Esophagus mucosa (tissue), 1 donor: ENCODE data around the gene NMNAT3. TPM values are rescaled to one million over a fixed set of nuclear protein-coding genes. Genes with fewer than 3 reads are reported as not detected.

Experiments used
- ATAC-seq: fragments of 200-7000 bp; cut with Tn5 transposase; one replicate; pipeline ENCODE4 v1.9.1; 2020
- total RNA-seq: library from RNA; stranded (reverse); gene quantifications from one replicate; pipeline ENCODE4 v1.2.4, GENCODE V29; 2023
- donor health status: DM: yes; HTN: yes; CAD: no.

Gene NMNAT3
- total RNA-seq, 1 donor from 2014 or later, result 5.4 TPM

GRCh38 chr3:139674571-139675260 is 3.1 kb downstream of the NMNAT3 start:
- ATAC-seq, result peak; percentile 16

GRCh38 chr3:139672884-139673283 is 4.9 kb downstream of the NMNAT3 start:
- no peak for ATAC-seq

GRCh38 chr3:139671863-139672646 is 5.7 kb downstream of the NMNAT3 start:
- ATAC-seq, result no peak

GRCh38 chr3:139671107-139671506 is 6.7 kb downstream of the NMNAT3 start:
- ATAC-seq, result no peak

GRCh38 chr3:139670196-139670595 is 7.6 kb downstream of the NMNAT3 start:
- no peak for ATAC-seq

GRCh38 chr3:139668332-139668731 is 9.4 kb downstream of the NMNAT3 start:
- no peak for ATAC-seq

- peak; percentile 66 for ATAC-seq
Measured at GRCh38 chr3:139664958-139665357, 12.8 kb downstream of the NMNAT3 start.

GRCh38 chr3:139660269-139660668 is 17.5 kb downstream of the NMNAT3 start:
- no peak for ATAC-seq

- ATAC-seq, result no peak
Measured at GRCh38 chr3:139659511-139659910, 18.3 kb downstream of the NMNAT3 start.

- ATAC-seq, result no peak
Measured at GRCh38 chr3:139657936-139658335, 19.8 kb downstream of the NMNAT3 start.

GRCh38 chr3:139657434-139657833 is 20.3 kb downstream of the NMNAT3 start:
- ATAC-seq, result no peak

GRCh38 chr3:139655909-139656595 is 21.7 kb downstream of the NMNAT3 start:
- no peak for ATAC-seq

- peak; percentile 67 for ATAC-seq
Measured at GRCh38 chr3:139654637-139655365, 23.0 kb downstream of the NMNAT3 start.

GRCh38 chr3:139653582-139653981 is 24.2 kb downstream of the NMNAT3 start:
- ATAC-seq, result peak; percentile 96

GRCh38 chr3:139652561-139652960 is 25.2 kb downstream of the NMNAT3 start:
- no peak for ATAC-seq

- no peak for ATAC-seq
Measured at GRCh38 chr3:139647866-139648435, 29.8 kb downstream of the NMNAT3 start.

GRCh38 chr3:139646512-139646911 is 31.3 kb downstream of the NMNAT3 start:
- ATAC-seq, result no peak

- ATAC-seq, result no peak
Measured at GRCh38 chr3:139642996-139643395, 34.8 kb downstream of the NMNAT3 start.

- ATAC-seq, result peak; percentile 53
Measured at GRCh38 chr3:139640456-139640855, 37.3 kb downstream of the NMNAT3 start.

- ATAC-seq, result no peak
Measured at GRCh38 chr3:139639662-139640061, 38.1 kb downstream of the NMNAT3 start.

- ATAC-seq, result no peak
Measured at GRCh38 chr3:139638518-139638917, 39.3 kb downstream of the NMNAT3 start.

GRCh38 chr3:139636511-139636910 is 41.3 kb downstream of the NMNAT3 start:
- no peak for ATAC-seq
